Stimulated activated naive B cell treated with anti-CD40 and anti-IgM and Interleukin-4, amounts not matched to agents 10 μg/mL and 1 μg/mL and 100 μg/mL, for 72 hours (primary cell): ENCODE measurements around the gene LELP1.
"Not testable (repeated sequence)": the region's sequence is repeated elsewhere in the genome, so short reads cannot be mapped to it uniquely, and the experiment has no call there.

Experiments
- ATAC-seq, 2 donors: fragments of 150-1000 bp; cut with Tn5 transposase; replicated peaks; 2 replicates each; pipeline ENCODE4 v1.10.0; 2021; ENCODE audit warnings: moderate library complexity in 1 of 2
- DNase-seq: peaks from one replicate; pipeline ENCODE4 v3.0.0; 2021
- H3K27ac Mint-ChIP-seq: one replicate; pipeline ENCODE4 v1.8.0; 2022; ENCODE audit warnings: mild to moderate bottlenecking, mixed read lengths
- H3K27me3 Mint-ChIP-seq, 2 donors: one replicate each; pipeline ENCODE4 v1.8.0; 2022; ENCODE audit warnings: mixed read lengths in 2 of 2
- H3K36me3 Mint-ChIP-seq, 2 donors: one replicate each; pipeline ENCODE4 v1.8.0; 2022; ENCODE audit warnings: mixed read lengths in 2 of 2, mild to moderate bottlenecking in 1 of 2
- H3K4me1 Mint-ChIP-seq, 2 donors: one replicate each; pipeline ENCODE4 v1.8.0; 2022; ENCODE audit warnings: mixed read lengths in 2 of 2, mild to moderate bottlenecking in 1 of 2
- H3K4me3 Mint-ChIP-seq, 2 donors: one replicate each; pipeline ENCODE4 v1.8.0; 2022; ENCODE audit warnings: mild to moderate bottlenecking in 2 of 2, mixed read lengths in 2 of 2, moderate library complexity in 1 of 2
- H3K9me3 Mint-ChIP-seq, 2 donors: one replicate each; pipeline ENCODE4 v1.8.0; 2022; ENCODE audit warnings: mixed read lengths in 2 of 2, mild to moderate bottlenecking in 1 of 2

The LELP1 gene

DNA sequence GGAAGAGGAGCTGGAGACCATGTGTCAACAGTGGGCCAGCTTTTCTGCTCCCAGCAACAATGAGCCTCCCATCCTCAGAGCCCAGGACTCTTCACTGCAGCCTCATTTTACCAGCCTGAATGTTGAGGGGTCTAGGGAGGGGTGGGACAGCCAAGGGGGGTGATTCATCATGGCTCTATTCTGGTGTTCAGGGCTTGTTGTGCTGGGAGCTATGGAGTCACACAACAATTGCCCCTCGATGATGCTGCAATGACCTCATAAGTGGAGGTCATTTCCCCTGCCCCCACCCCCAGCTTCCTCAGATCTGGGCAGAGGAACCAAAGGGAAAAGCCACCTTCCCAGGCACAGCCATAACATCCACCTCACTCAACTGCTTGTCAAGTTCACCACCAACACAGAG is at the start of gene LELP1:
Gene LELP1 (plus strand): TSS at position 301 of the 400 bp plus-strand sequence. CDS start 1,278 bp downstream, outside the sequence.
- Mint-ChIP-seq H3K4me1 (no peaks in the 10 kb centered on the region), H3K9me3 (no peaks in the 10 kb centered on the region), H3K27me3 (peaks cover 28 to 29% of the 10 kb centered on the region in 2 donors), H3K4me3 (no peak within 1 kb of the TSS), H3K27ac (no peak within 1 kb of the TSS), H3K36me3 (no peaks in the 10 kb centered on the region)
- no peak for DNase-seq
- ATAC-seq = no peak

DNA sequence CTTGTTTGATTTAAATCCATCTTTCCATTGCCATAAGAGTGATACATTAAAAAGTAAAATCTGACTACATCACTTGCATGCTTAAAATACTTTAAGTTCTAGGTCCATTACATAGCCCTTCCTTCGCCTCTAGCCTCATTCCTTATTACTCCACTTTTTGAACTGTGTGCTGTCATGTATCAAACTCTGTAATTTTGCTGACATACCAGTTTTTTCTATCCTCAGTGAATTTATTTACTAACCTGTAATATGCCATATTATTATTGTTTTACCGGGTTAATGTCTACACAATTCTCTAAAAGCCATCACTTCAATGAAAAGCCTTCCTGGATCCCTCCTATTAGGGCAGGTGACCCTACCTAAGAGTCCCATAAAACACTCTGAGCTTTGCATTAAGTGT is 47.7 kb upstream of the LELP1 start:
- no peaks in the 10 kb centered on the region for H3K36me3 Mint-ChIP-seq
- ATAC-seq (no peak), DNase-seq (no peak)
- H3K9me3 Mint-ChIP-seq = peaks cover 7 to 17% of the 10 kb centered on the region in 2 donors
- peaks cover 13% of the 10 kb centered on the region in 2 donors for H3K27me3 Mint-ChIP-seq
- H3K27ac Mint-ChIP-seq = no peak overlapping the region
- H3K4me1 Mint-ChIP-seq = no peaks in the 10 kb centered on the region
- no peak overlapping the region for H3K4me3 Mint-ChIP-seq

DNA sequence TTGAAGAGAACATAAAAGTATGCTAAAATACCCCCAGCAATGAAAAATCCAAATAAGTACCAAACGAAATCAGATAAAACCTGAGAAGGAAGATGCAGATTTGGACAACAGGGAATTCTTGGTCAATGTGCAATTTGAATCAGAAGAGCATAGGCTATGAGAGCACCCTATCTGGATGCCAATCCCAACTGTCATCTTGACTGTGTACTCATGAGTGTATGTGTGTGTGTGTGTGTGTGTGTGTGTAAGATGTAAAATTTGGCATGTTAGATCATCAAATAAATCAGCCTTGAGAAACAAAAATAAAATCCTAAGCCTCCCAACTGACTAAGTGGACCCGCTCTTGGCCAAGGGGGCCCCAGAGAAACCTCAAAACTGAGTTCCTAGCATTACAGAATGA is 34.5 kb upstream of the LELP1 start:
- Mint-ChIP-seq H3K36me3 (no peaks in the 10 kb centered on the region), H3K27ac (no peak overlapping the region), H3K4me3 (no peak overlapping the region), H3K4me1 (no peaks in the 10 kb centered on the region), H3K27me3 (peaks cover 30 to 34% of the 10 kb centered on the region in 2 donors), H3K9me3 (peaks cover 0 to 2% of the 10 kb centered on the region in 2 donors)
- no peak for ATAC-seq
- no peak for DNase-seq

DNA sequence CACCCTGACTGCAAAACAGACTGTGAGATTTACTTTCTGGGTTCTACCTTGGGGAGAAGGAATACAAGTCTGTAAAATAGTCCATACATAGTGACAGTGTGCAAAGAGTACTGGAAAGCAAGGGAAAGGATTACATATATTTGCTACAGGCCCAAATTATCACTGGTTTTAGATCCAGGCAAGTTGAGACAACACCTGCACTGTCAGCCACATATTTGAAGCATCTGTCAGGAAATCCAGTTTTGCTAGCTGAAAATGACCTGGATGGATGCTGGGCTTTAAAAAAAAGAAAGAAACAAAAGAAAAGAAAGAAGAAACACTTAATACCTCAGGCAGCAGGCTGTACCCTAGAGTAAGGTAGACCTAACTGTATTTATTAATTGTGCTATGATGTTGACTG is 28.6 kb upstream of the LELP1 start:
- Mint-ChIP-seq H3K27me3 (peaks cover 17 to 20% of the 10 kb centered on the region in 2 donors), H3K9me3 (peaks cover 0 to 2% of the 10 kb centered on the region in 2 donors), H3K4me3 (no peak overlapping the region), H3K27ac (no peak overlapping the region), H3K36me3 (no peaks in the 10 kb centered on the region), H3K4me1 (no peaks in the 10 kb centered on the region)
- DNase-seq = no peak
- no peak for ATAC-seq

DNA sequence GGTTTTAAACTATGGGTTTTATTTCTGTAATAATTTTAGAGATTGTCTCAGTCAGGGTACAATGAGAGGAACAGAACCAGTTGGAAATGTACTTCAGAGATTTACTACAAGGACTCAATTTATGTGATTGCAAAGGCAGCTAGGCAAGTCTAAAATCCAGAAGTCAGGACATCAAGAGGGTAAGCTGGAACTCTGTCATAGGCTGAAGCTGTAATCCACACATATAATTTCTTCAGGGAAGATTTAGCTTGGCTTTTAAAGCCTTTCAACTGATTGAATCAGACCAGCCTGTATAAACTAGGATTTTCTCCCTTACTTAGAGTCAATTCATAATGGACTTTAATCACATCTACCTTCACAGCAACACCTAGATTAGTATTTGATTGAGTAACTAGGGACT is 24.3 kb upstream of the LELP1 start:
- Mint-ChIP-seq H3K27ac (no peak overlapping the region), H3K9me3 (peaks cover 0 to 2% of the 10 kb centered on the region in 2 donors), H3K27me3 (peaks cover 11 to 20% of the 10 kb centered on the region in 2 donors), H3K36me3 (no peaks in the 10 kb centered on the region), H3K4me3 (no peak overlapping the region), H3K4me1 (no peaks in the 10 kb centered on the region)
- DNase-seq (no peak), ATAC-seq (no peak)

DNA sequence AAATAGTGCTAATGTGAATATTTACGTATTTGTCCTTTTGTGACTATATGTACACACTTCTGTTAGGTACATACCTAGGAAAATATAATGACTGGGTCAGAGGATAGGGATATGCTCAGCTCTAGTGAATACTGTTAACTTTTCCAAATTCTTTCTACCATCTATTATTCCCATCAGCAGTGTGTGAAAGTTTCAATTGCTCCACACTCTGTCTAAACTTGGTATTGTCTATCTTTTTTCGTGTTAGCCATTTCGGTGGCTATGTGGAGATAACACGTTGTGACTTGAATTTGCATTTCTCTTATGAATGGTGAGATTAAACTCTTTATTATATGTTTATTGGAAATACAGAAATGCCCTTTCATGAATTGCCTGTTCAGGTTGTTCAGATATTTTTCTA is 22.7 kb upstream of the LELP1 start:
- no peak overlapping the region for H3K4me3 Mint-ChIP-seq
- no peaks in the 10 kb centered on the region for H3K36me3 Mint-ChIP-seq
- H3K27ac Mint-ChIP-seq = no peak overlapping the region
- peaks cover 21 to 32% of the 10 kb centered on the region in 2 donors for H3K27me3 Mint-ChIP-seq
- ATAC-seq (no peak), DNase-seq (no peak)
- no peaks in the 10 kb centered on the region for H3K4me1 Mint-ChIP-seq
- H3K9me3 Mint-ChIP-seq = peaks cover 3 to 5% of the 10 kb centered on the region in 2 donors

DNA sequence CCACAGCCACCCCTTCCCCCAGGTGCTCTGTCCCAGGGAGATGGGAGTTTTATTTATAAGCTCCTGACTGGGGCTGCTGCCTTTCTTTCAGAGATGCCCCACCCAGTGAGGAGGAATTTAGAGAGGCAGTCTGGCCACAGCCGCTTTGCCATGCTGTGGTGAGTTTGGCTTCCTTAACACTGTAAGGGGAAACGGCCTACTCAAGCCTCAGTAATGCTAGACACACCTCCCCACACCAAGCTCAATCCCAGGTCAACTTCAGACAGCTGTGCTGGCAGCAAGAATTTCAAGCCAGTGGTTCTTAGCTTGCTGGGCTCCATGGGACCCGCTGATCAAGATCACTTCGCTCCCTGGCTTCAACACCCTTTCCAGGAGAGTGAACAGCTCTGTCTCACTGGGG is 14.9 kb upstream of the LELP1 start:
- H3K27me3 Mint-ChIP-seq = peaks cover 46 to 85% of the 10 kb centered on the region in 2 donors
- not testable (repeated sequence) for ATAC-seq, H3K36me3 Mint-ChIP-seq, H3K4me3 Mint-ChIP-seq, H3K4me1 Mint-ChIP-seq, H3K27ac Mint-ChIP-seq, DNase-seq
- H3K9me3 Mint-ChIP-seq = peaks cover 13% of the 10 kb centered on the region in 2 donors

DNA sequence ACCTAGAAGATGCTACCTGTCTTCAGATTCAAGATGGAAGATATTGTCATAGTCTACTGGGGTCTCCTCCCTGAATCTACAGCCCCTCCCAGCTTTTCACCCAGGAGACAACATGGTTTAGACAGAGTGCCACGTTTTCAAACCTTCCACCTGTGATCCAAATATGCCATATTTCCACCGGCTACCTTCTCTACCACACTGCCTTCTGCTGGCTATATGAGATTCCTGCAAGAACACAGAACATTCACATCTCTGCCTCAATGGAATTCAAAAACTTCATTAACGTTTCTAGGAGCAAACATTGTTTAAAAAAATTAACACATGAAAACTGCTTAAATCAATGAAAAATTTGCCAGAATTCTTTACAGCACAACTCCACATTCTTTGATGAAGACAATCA is 12.9 kb upstream of the LELP1 start:
- Mint-ChIP-seq H3K4me3 (no peak overlapping the region), H3K9me3 (peaks cover 11% of the 10 kb centered on the region in 2 donors), H3K4me1 (no peaks in the 10 kb centered on the region), H3K36me3 (no peaks in the 10 kb centered on the region), H3K27ac (no peak overlapping the region), H3K27me3 (peaks cover 53 to 89% of the 10 kb centered on the region in 2 donors)
- DNase-seq (no peak), ATAC-seq (no peak)

DNA sequence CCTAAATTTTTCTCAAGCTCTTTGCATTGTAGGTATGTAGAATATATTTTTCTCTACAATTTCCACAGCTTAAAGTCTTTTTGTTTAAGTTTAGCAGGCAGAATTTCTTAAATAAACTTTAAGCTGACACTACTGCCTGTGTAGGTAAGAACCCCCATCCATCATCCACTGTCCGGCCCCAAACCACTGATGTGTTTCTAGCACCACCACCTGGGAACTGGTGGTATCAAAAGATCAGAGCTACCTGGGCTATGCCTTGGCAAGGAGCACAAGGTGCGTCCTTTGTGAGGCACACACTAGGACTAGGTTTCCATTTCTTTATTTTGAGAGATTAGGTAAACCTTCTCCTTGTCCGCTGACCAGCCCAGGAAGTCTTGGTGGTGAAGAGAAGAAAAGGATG is 10.5 kb upstream of the LELP1 start:
- Mint-ChIP-seq H3K36me3 (no peaks in the 10 kb centered on the region), H3K27ac (no peak overlapping the region), H3K27me3 (peaks cover 45 to 76% of the 10 kb centered on the region in 2 donors), H3K4me3 (no peak overlapping the region), H3K4me1 (no peaks in the 10 kb centered on the region), H3K9me3 (no peaks in the 10 kb centered on the region)
- DNase-seq (no peak), ATAC-seq (peak in 1 of 2 donors; percentile 48)

DNA sequence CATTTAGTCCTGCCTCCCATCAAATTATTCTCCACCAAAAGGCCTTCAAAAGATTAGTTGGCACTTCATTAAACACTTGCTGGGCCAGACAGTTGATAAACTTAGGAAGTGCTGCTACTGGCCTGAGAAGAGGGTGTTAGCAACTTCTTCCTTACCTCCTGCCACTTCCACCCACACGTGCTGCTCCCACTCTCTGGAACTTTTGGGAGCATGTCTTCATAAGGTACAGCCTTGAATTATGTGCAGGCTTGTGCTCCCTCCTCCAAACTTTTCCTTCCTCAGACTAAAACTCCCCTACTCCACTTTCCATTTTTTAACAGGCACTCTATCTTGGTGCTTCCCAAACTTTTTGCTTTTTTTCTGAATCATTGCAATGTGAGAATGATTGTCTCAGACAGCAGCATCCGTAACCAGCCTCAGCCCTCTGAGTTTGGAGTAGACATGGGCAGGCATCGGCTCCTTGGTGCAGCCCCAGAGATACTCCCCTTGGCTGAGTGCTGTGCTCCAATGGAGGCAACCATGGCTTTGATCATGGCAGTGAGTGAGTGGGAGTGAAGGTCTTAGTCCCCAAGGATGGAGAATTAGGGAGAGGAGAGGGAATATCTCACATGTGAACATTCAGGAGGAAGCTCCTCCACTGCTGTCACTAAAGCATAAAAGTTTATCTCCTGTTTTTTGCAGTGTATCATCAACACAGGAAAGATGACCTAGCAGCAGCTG is 8.7 kb upstream of the LELP1 start:
- peaks cover 47 to 73% of the 10 kb centered on the region in 2 donors for H3K27me3 Mint-ChIP-seq
- no peaks in the 10 kb centered on the region for H3K9me3 Mint-ChIP-seq
- no peak for ATAC-seq
- no peak overlapping the region for H3K27ac Mint-ChIP-seq
- no peaks in the 10 kb centered on the region for H3K4me1 Mint-ChIP-seq
- no peak for DNase-seq
- no peak overlapping the region for H3K4me3 Mint-ChIP-seq
- H3K36me3 Mint-ChIP-seq = no peaks in the 10 kb centered on the region

DNA sequence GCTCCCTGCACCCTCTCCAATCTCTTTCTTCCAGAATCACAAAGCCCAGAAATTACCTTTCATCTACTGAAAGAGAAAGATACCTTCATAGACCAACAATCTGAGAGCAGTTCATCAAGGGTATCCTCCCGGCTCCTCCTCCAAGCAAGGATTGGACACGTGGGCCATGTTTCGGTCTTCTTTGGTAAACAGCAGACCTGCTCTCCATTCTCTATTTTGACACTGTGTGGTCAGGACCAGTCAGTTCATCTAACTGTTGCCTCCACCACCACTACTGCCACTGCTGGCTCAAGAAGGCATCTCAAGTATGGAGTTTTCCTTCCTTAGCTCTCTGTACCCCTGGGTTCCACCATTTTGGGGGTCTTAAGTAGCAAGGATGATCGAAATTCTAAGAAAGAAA is 8.0 kb upstream of the LELP1 start:
- Mint-ChIP-seq H3K27me3 (peaks cover 46 to 65% of the 10 kb centered on the region in 2 donors), H3K4me3 (no peak overlapping the region), H3K4me1 (no peaks in the 10 kb centered on the region), H3K27ac (no peak overlapping the region), H3K9me3 (no peaks in the 10 kb centered on the region), H3K36me3 (no peaks in the 10 kb centered on the region)
- ATAC-seq (no peak), DNase-seq (no peak)

DNA sequence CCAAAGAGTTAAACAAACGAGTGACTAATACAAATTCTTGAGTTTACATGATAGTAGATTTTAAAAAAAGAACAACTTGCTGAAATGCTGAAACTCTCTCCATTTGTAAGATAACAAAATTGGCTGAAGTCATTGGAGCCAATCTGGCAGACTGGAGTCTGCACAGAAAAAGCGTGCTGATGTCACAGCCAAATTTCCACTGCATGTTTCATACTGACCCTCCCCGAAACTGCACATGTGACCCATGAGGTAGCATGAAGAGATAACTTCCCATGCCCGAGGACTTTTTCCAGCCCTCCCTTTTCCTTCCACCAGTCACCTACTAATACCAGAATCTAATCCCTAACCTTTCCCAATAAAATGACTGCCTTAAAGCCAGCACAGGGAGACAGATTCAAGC is 1.2 kb upstream of the LELP1 start:
- H3K4me1 Mint-ChIP-seq = no peaks in the 10 kb centered on the region
- ATAC-seq (no peak), DNase-seq (no peak)
- no peak overlapping the region for H3K4me3 Mint-ChIP-seq
- H3K27me3 Mint-ChIP-seq = peaks cover 25 to 36% of the 10 kb centered on the region in 2 donors
- H3K27ac Mint-ChIP-seq = no peak overlapping the region
- H3K36me3 Mint-ChIP-seq = no peaks in the 10 kb centered on the region
- H3K9me3 Mint-ChIP-seq = no peaks in the 10 kb centered on the region

DNA sequence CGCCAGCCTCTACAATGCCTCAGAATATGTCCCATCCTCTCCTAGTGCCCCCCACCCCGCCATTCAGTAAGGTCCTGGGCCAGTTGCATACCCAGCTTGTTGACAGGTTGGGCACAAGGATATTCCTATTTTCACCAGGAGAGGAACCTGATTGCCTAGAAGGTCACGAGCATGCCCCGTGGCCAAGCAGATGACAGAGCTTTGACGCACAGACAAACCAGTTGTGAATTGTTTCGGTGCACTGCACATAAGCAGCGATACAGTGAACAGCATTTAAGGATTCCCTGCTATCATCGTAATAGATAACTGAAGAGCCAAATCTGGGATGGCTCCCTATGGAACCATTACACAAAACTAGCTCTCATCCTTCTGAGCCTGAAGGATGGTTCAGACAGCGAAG is 3.4 kb downstream of the LELP1 start:
- no peak overlapping the region for H3K4me3 Mint-ChIP-seq
- DNase-seq = no peak
- H3K4me1 Mint-ChIP-seq = no peaks in the 10 kb centered on the region
- ATAC-seq = no peak
- H3K27me3 Mint-ChIP-seq = peaks cover 24 to 28% of the 10 kb centered on the region in 2 donors
- H3K36me3 Mint-ChIP-seq = no peaks in the 10 kb centered on the region
- no peaks in the 10 kb centered on the region for H3K9me3 Mint-ChIP-seq
- no peak overlapping the region for H3K27ac Mint-ChIP-seq

DNA sequence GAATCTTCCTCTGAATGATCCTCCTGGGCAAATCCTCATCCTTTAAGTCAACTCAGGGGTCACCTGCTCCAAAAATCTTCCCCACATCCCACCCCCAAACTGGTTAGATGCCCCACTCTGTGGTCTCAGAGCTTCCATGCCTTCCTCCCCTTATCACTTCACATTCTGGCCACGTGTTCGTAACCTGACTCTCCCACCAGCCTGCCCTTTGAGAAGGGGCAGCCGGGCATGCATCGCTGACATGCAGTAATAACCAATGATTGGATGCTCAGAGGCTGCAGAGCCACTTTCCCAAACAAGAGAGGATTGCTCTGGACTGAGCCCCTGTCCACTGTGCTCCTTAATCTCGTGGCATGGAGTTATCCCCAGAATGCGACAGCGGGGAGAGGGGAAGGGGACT is 7.0 kb downstream of the LELP1 start:
- Mint-ChIP-seq H3K27me3 (peaks cover 21 to 37% of the 10 kb centered on the region in 2 donors), H3K4me3 (no peak overlapping the region), H3K4me1 (no peaks in the 10 kb centered on the region), H3K36me3 (peaks cover 0 to 2% of the 10 kb centered on the region in 2 donors), H3K9me3 (no peaks in the 10 kb centered on the region), H3K27ac (no peak overlapping the region)
- DNase-seq (no peak), ATAC-seq (no peak)

DNA sequence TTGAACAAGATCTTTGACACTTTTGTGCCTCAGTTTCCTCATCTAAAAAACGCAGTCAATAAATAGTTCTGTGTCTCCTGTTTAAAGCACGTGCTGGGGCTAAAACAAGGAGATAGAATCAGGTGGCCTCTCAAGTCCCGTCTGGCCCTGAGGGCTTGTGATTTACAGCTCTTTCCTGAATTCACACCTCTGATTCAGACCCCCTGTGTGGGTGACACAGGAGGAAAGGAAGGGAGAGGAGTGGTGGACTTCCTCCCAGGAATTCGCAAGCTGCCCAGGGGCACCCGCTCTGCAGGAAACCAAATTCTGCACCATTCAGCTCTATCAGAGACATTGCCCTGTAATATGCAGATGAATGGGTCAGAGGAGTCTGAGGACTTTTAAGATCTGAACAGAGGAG is 9.0 kb downstream of the LELP1 start:
- Mint-ChIP-seq H3K4me3 (no peak overlapping the region), H3K27me3 (peaks cover 21 to 29% of the 10 kb centered on the region in 2 donors), H3K27ac (no peak overlapping the region), H3K4me1 (no peaks in the 10 kb centered on the region), H3K9me3 (no peaks in the 10 kb centered on the region), H3K36me3 (peaks cover 0 to 2% of the 10 kb centered on the region in 2 donors)
- no peak for ATAC-seq
- DNase-seq = no peak
